Measurements from ENCODE around the gene C6orf47. TPM values are rescaled to one million over a fixed set of nuclear protein-coding genes. Genes with fewer than 3 reads are reported as not detected.

Gene C6orf47
- total and polyA plus RNA-seq, 10 of the 15 experiments (the other 5 are each of a cell fraction or from before 2014, with no cell fraction given) = 0.16 to 20.4 (median 17.3) TPM; not detected in 1

GRCh38 chr6:31702405-31702818, 41.8 kb upstream of the C6orf47 start:
- in situ Hi-C loops (cut with MboI) = no loop called here
- H3K27ac ChIP-seq (ENCODE audit: control insufficient read depth, insufficient read depth) = peak overlapping the region; percentile 91
- peaks cover 0 to 2% of the 10 kb centered on the region in 2 experiments; a peak in 2 of 4 replicates for H3K36me3 ChIP-seq (ENCODE audit: control insufficient read depth in 2 of 2, insufficient read depth in 2 of 2, low read length in 1 of 2)
- ChIA-PET CTCF (interaction anchor here (0.6 to 1.5 kb wide), 8 partner anchors 8 to 208 kb away, joined by 3 to 10 read pairs (median 4); partner anchors contain the start of gene MSH5), RAD21 (ENCODE audit: unreplicated experiment) (interaction anchor here (0.8 to 1.7 kb wide), 7 partner anchors 29 to 161 kb away, joined by 3 to 8 read pairs (median 4); partner anchors contain the start of genes CLIC1 and NEU1), POLR2A (interaction anchor here (0.9 to 3.2 kb wide), 11 partner anchors 35 to 196 kb away, joined by 3 to 23 read pairs (median 5); partner anchors contain the start of genes CLIC1, DDX39B, EHMT2 and GPANK1), SMC1A (ENCODE audit: uncharacterized antibody, unreplicated experiment) (interaction anchor here (0.7 to 3.1 kb wide), 5 partner anchors 32 to 427 kb away, joined by 3 to 18 read pairs (median 4); partner anchors contain the start of genes CLIC1, DDX39B and LY6G5B)
- DNase-seq (ENCODE audit: low read depth, low spot score) (no peak), FAIRE-seq (no peak), ATAC-seq (peak; percentile 25)
- H3K4me1 ChIP-seq (ENCODE audit: control insufficient read depth, insufficient read depth, low read length) = peaks cover 9% of the 10 kb centered on the region; the same call in 1 of the 2 replicates
- BruUV-seq (replicated peaks) = TSS peak; percentile 63
- peak overlapping the region; percentile 57 for H2AFZ ChIP-seq (ENCODE audit: control insufficient read depth, low read depth, low read length)
- TF ChIP-seq SUPT20H (IDR thresholded peaks at IDR 0.05; ENCODE audit: borderline replicate concordance, control insufficient read depth, low read depth, low read length) = no peak
- TF ChIP-seq YY1 (IDR thresholded peaks at IDR 0.05; ENCODE audit: low read depth, low read length) = no peak
- no peak for TF ChIP-seq NFYA (IDR thresholded peaks at IDR 0.05; ENCODE audit: borderline replicate concordance, low read depth, low read length)
- no peak for TF ChIP-seq NR2F1 (conservative IDR thresholded peaks at IDR 0.05)
- TF ChIP-seq SMAD5 (IDR thresholded peaks at IDR 0.05; ENCODE audit: low read depth) = no peak
- no peak for TF ChIP-seq ELK1 (IDR thresholded peaks at IDR 0.05; ENCODE audit: low read depth, low read length)
- peak overlapping the region; percentile 96 for H3K4me3 ChIP-seq
- intact Hi-C loops (cut with micrococcal nuclease; ENCODE audit: unreplicated experiment) = loop anchor here (2.0 kb wide), 1 partner anchor 36 kb away; no protein-coding TSS in a partner anchor
- H4K20me1 ChIP-seq (ENCODE audit: control insufficient read depth, insufficient read depth) = no peaks in the 10 kb centered on the region
- peaks cover 17% of the 10 kb centered on the region for H3K79me2 ChIP-seq (ENCODE audit: control insufficient read depth, insufficient read depth, low read length)
- peak overlapping the region; percentile 69 for H3K9ac ChIP-seq (ENCODE audit: control insufficient read depth, insufficient read depth, low read length)
- under 1% methylated on average over 10 of the region's 10 CpGs for WGBS (ENCODE audit: insufficient coverage, insufficient replicate concordance, low lambda C conversion rate, missing lambda C conversion rate)
- peak overlapping the region; percentile 81 for H3K4me2 ChIP-seq (ENCODE audit: control insufficient read depth, insufficient read depth)
- H3K27me3 ChIP-seq (replicated peaks in 1 of 2; ENCODE audit: control insufficient read depth in 2 of 2, insufficient read depth in 2 of 2, low read length in 1 of 2) = no peaks in the 10 kb centered on the region
- no peaks in the 10 kb centered on the region for H3K9me3 ChIP-seq (replicated peaks; ENCODE audit: control insufficient read depth, insufficient read depth, low read length)
